K562 (cell line): Measurements from ENCODE around the gene CNIH3. TPM values are rescaled to one million over a fixed set of nuclear protein-coding genes. Genes with fewer than 3 reads are reported as not detected.

Experiments
- ATAC-seq: fragments of 200-7000 bp; cut with Tn5 transposase; 3 replicates; pipeline ENCODE4 v1.9.1; 2020; ENCODE audit warnings: moderate library complexity
- BruUV-seq: library from RNA; stranded (reverse); fragments of 400-500 nt; replicated peaks from 2 replicates; lab custom pipeline; 2021; lab: Mats Ljungman, UMichigan
- CTCF ChIA-PET: fragments of 300-600 bp; formaldehyde crosslinking; extraction: SDS; loops from one replicate; lab custom pipeline; 2021; ENCODE audit warnings: low intra/inter-chr PET ratio; lab: Yijun Ruan, JAX
- POLR2A ChIA-PET: fragments of 300-600, 350-650 bp; sonication (Branson Sonifier 250); formaldehyde crosslinking; extraction: SDS; loops from one replicate; lab custom pipeline; 2021; ENCODE audit warnings: antibody characterized with exemption, inconsistent platforms; lab: Yijun Ruan, JAX
- DNase-seq, 4 experiments: peaks; one replicate each; pipeline versions ENCODE4 v3.0.0 to v3.0.0-alpha.2; 2011 to 2018; ENCODE audit warnings: low spot score in 3 of 4, mixed read lengths in 3 of 4; ENCODE audit errors: extremely low read depth in 1 of 4
- FAIRE-seq: peaks from 2 replicates; lab custom pipeline; 2011; peaks lifted over from hg19 to GRCh38; lab: Jason Lieb, UNC
- H2AFZ ChIP-seq: 2 replicates; pipeline ENCODE4 v1.6.0; 2011; ENCODE audit warnings: low read depth, low read length, control low read depth, inconsistent platforms
- H3K27ac ChIP-seq: fragments of 200-600 bp; 3 replicates; pipeline ENCODE4 v1.8.0; 2011; ENCODE audit warnings: low read depth, mild to moderate bottlenecking, control low read depth, inconsistent platforms, low read length, moderate library complexity, mixed read lengths; ENCODE audit errors: extremely low read depth
- H3K27me3 ChIP-seq, 2 experiments: fragments of 300-600 bp in 1 of 2; 2 replicates in 1 of 2; 3 replicates in 1 of 2; pipeline versions ENCODE4 v1.6.0 to v1.8.0; 2011; ENCODE audit warnings: inconsistent platforms in 2 of 2, low read length in 2 of 2, mild to moderate bottlenecking in 1 of 2, mixed read lengths in 1 of 2, moderate library complexity in 1 of 2; ENCODE audit not compliant: control insufficient read depth in 2 of 2, insufficient read depth in 2 of 2
- H3K36me3 ChIP-seq: fragments of 300-600 bp; 3 replicates; pipeline ENCODE4 v1.8.0; 2011; ENCODE audit warnings: mild to moderate bottlenecking, low read length, inconsistent platforms; ENCODE audit not compliant: control insufficient read depth, insufficient read depth
- H3K4me1 ChIP-seq, 2 experiments: fragments of 200-600 bp in 1 of 2; replicated peaks in 1 of 2; 2 replicates in 1 of 2; 3 replicates in 1 of 2; pipeline versions ENCODE4 v1.5.1 to v1.8.0; 2011; ENCODE audit warnings: inconsistent platforms in 2 of 2, low read length in 2 of 2, mild to moderate bottlenecking in 1 of 2, mixed read lengths in 1 of 2, moderate library complexity in 1 of 2; ENCODE audit not compliant: control insufficient read depth in 2 of 2, insufficient read depth in 2 of 2
- H3K4me2 ChIP-seq: 2 replicates; pipeline ENCODE4 v1.6.1; 2011; ENCODE audit warnings: low read length, control low read depth, inconsistent platforms, mixed read lengths; ENCODE audit not compliant: insufficient read depth
- H3K4me3 ChIP-seq: fragments of 200-600 bp; sonication (generic), shearing (Covaris generic); 2 replicates; pipeline ENCODE4 v1.5.1; 2016; ENCODE audit warnings: control low read depth, inconsistent platforms
- H3K79me2 ChIP-seq: fragments of 200-600 bp; 3 replicates; pipeline ENCODE4 v1.8.0; 2011; ENCODE audit warnings: low read length, inconsistent platforms; ENCODE audit not compliant: control insufficient read depth, insufficient read depth
- H3K9ac ChIP-seq, 2 experiments: 2 replicates each; pipeline versions ENCODE4 v1.6.0 to v1.6.1; 2011; ENCODE audit warnings: low read depth in 2 of 2, low read length in 2 of 2, control low read depth in 1 of 2, inconsistent platforms in 1 of 2, mild to moderate bottlenecking in 1 of 2, mixed read lengths in 1 of 2; ENCODE audit not compliant: insufficient read depth in 1 of 2
- H3K9me1 ChIP-seq: one replicate; pipeline ENCODE4 v1.6.0; 2011; ENCODE audit warnings: inconsistent platforms, mild to moderate bottlenecking, low read length, moderate library complexity; ENCODE audit not compliant: control insufficient read depth, insufficient read depth
- H3K9me3 ChIP-seq: replicated peaks from 2 replicates; pipeline ENCODE4 v1.5.1; 2011; ENCODE audit warnings: low read depth, low read length, inconsistent platforms; ENCODE audit not compliant: control insufficient read depth, insufficient read depth
- H4K20me1 ChIP-seq: replicated peaks from 2 replicates; pipeline ENCODE4 v1.6.1; 2011; ENCODE audit warnings: low read length, inconsistent platforms, mixed read lengths; ENCODE audit not compliant: control insufficient read depth, insufficient read depth
- CEBPB ChIP-seq: fragments of 450-650 bp; IDR thresholded peaks from 2 replicates; pipeline ENCODE4 v1.6.1; 2016; ENCODE audit warnings: missing genetic modification characterization, missing compliant biosample characterization
- CEBPG ChIP-seq, 3 experiments: fragments of 200-800 bp in 1 of 3; sonication (Bioruptor generic) in 1 of 3; sonication (generic) in 1 of 3; formaldehyde crosslinking in 1 of 3; IDR thresholded peaks in 2 of 3; conservative IDR thresholded peaks in 1 of 3; 2 replicates each; pipeline versions ENCODE4 v1.6.1 to v1.8.0; 2016 to 2022; ENCODE audit warnings: missing compliant biosample characterization in 2 of 3, missing genetic modification characterization in 2 of 3, mild to moderate bottlenecking in 1 of 3, missing genetic modification reagents in 1 of 3
- ERF ChIP-seq: fragments of 450-650 bp; formaldehyde crosslinking; IDR thresholded peaks from 2 replicates; pipeline ENCODE4 v1.4.0; 2020; ENCODE audit warnings: mild to moderate bottlenecking, mixed read lengths
- KLF13 ChIP-seq: fragments of 450-650 bp; IDR thresholded peaks from 2 replicates; pipeline ENCODE4 v1.6.1; 2016; ENCODE audit warnings: missing genetic modification characterization, low read depth, mild to moderate bottlenecking, missing compliant biosample characterization, moderate library complexity, borderline replicate concordance
- LCOR ChIP-seq: sonication (generic); formaldehyde crosslinking; IDR thresholded peaks from 2 replicates; pipeline ENCODE4 v1.8.0; 2022; ENCODE audit warnings: mild to moderate bottlenecking, missing genetic modification reagents
- NR2C2 ChIP-seq, 2 experiments: fragments of 200-800 bp in 1 of 2; sonication (Bioruptor generic) in 1 of 2; sonication (generic) in 1 of 2; formaldehyde crosslinking in 1 of 2; IDR thresholded peaks; 2 replicates each; pipeline versions ENCODE4 v1.6.1 to v1.8.0; 2016 to 2022; ENCODE audit warnings: mild to moderate bottlenecking in 1 of 2, missing compliant biosample characterization in 1 of 2, missing genetic modification characterization in 1 of 2, missing genetic modification reagents in 1 of 2
- RFX7 ChIP-seq: fragments of 250-450 bp; sonication (Bioruptor Pico); IDR thresholded peaks from 2 replicates; pipeline ENCODE4 v1.5.1; 2021; ENCODE audit warnings: mild to moderate bottlenecking
- TRIM24 ChIP-seq, 2 experiments: fragments of 450-650 bp; IDR thresholded peaks; 2 replicates each; pipeline ENCODE4 v1.6.1; 2016
- in situ Hi-C: fragments of 300-500 bp; cut with MboI; formaldehyde crosslinking; loops from 4 replicates; pipeline ENCODE4 v1.15.0; 2018; ENCODE audit warnings: inconsistent platforms, mixed read lengths
- intact Hi-C: fragments of 100-400 bp; cut with micrococcal nuclease; formaldehyde crosslinking; loops from 2 replicates; pipeline ENCODE4 v1.14.2; 2022
- polyA plus RNA-seq, 8 experiments: library from polyadenylated mRNA; depleted of rRNA in 4 of 8; stranded (reverse) in 5 of 8; unstranded in 3 of 8; fragments of >200 nt; fragmentation: Nextera tagmentation in 2 of 8; fragmentation: Illumina TruSeq in 1 of 8; extraction: Ambion mirVana in 2 of 8; extraction: Trizol in 1 of 8; gene quantifications; 2 replicates each; pipeline versions ENCODE4 v1.2.1 to v1.2.3, GENCODE V29; 2011 to 2014; ENCODE audit warnings: inconsistent platforms in 1 of 8, missing spikeins in 1 of 8
- total RNA-seq, 7 experiments: library from RNA; depleted of rRNA in 6 of 7; stranded (reverse); fragments of >200 nt in 6 of 7; fragmentation: Illumina TruSeq in 2 of 7; extraction: Trizol in 2 of 7; gene quantifications; 2 replicates each; pipeline versions ENCODE4 v1.2.1 to v1.2.3, GENCODE V29; 2011 to 2021; ENCODE audit warnings: low replicate concordance in 1 of 7

Gene CNIH3
- total and polyA plus RNA-seq, 9 of the 15 experiments (the other 6 are each of a cell fraction or from before 2014, with no cell fraction given) = 0.14 to 1.8 (median 0.79) TPM

DNA sequence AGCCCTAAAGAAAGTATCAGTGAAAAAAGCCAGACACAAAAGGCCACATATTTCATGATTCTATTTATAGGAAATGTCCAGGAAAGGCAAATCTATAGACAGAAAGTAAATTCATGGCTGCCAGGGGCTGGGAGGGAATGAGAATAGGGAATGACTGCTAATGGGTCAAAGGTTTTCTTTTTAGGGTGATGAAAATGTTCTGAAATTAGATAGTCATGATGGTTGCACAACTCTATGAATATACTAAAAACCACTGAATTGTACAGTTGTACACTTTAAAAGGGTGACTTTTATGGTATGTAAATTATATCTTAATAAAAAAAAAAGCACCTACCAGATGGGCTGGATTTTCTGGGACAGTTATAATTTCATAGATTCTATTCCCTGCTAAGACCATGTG, 114.8 kb downstream of the CNIH3 start:
- peak in 1 of 2 experiments; percentile 23; a peak in 1 of 4 replicates for TF ChIP-seq TRIM24 (IDR thresholded peaks at IDR 0.05)
- TF ChIP-seq CEBPB (tag) = peak; percentile 26; the same call in 1 of the 2 replicates
- TF ChIP-seq NR2C2 (CRISPR knock-in tag; IDR thresholded peaks at IDR 0.05) = no peak
- peak; percentile 33; the same call in 1 of the 2 replicates for TF ChIP-seq NR2C2 (tag; IDR thresholded peaks at IDR 0.05)
- TF ChIP-seq KLF13 (tag) = no peak
- TF ChIP-seq CEBPG (CRISPR knock-in tag; IDR thresholded peaks at IDR 0.05) = no peak
- TF ChIP-seq CEBPG (tag; conservative IDR thresholded peaks at IDR 0.05 in 1 of 2, IDR thresholded peaks at IDR 0.05 in 1 of 2) = peak; percentile 62 to 74; a peak in 2 of 4 replicates
- no peak for TF ChIP-seq ERF (CRISPR knock-in tag)
- TF ChIP-seq RFX7 = no peak
- no peak for TF ChIP-seq LCOR (CRISPR knock-in tag)
- DNase-seq (no peak), FAIRE-seq (no peak), ATAC-seq (no peak)
- in situ Hi-C loops (no loop called here), intact Hi-C loops (loop anchor here (10.0 kb wide), 1 partner anchor 216 kb away; no protein-coding TSS in a partner anchor)
- ChIA-PET POLR2A (no interaction called here), CTCF (no interaction called here)
- Histone ChIP-seq H4K20me1 (0 out of 2 replicates have a peak, but pooled peaks cover 2% of the 10 kb centered on the region), H3K27me3 (peaks cover 2 to 21% of the 10 kb centered on the region in 2 experiments; a peak in 4 of 5 replicates), H3K27ac (no peak overlapping the region), H3K9me3 (no peaks in the 10 kb centered on the region), H3K36me3 (no peaks in the 10 kb centered on the region), H3K4me1 (no peaks in the 10 kb centered on the region), H2AFZ (no peak overlapping the region), H3K9me1 (no peaks in the 10 kb centered on the region), H3K4me3 (no peak overlapping the region), H3K4me2 (no peak overlapping the region), H3K9ac (no peak overlapping the region), H3K79me2 (no peaks in the 10 kb centered on the region)
- BruUV-seq = no TSS peak
